Diencephalon (tissue), 1 donor: ENCODE measurements around the gene STX5. TPM values are rescaled to one million over a fixed set of nuclear protein-coding genes. Genes with fewer than 3 reads are reported as not detected.

Experiments
- small RNA-seq: library from RNA; depleted of rRNA; stranded (forward); fragments of <200 nt; gene quantifications from one replicate; pipeline ENCODE3, GENCODE V24; 2014
- total RNA-seq: library from RNA; depleted of rRNA; stranded (reverse); fragments of >200 nt; gene quantifications from one replicate; pipeline ENCODE4 v1.2.3, GENCODE V29; 2014

Gene STX5
- 27.2 TPM for total RNA-seq

DNA sequence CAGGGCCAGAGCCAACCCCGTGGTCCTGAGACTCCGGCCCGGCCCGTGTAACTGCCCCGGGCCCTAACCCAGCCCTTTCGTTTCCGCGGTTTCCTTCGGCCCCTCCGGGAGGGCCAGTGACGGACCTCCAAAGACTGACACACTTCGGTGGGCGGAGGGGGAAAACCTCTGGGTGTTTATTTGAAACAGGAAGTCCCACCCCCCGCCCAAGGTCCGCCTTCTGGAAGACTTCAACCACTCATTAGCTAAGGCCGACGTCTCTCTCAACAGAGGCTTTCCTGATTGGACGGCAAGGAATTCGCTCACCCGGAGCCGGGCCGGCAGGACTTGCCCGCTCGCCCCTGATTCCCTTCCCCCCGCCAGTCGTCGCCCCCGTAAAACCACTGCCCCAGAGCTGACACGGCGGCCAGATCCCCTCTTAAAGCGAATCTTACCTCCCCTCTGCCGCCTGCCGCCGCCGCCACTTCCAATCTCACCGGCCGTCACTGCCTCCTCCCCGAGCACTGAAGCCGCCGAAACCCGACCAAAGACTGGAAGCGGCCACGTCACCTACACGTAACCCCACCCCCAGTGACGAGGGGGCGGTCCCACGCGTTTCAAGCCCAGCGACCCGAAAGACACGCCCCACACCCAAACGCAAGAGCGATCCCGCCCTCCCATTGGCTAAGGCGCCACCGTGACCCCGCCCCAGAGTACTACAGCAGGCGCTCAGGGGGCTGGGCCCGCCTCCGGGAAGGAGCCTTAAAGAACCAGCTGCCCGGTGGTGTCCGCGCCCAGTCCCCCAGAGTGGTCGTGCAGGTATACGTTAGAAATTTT lies at the start of gene STX5:
Gene STX5 (minus strand): TSS at position 532 of the 816 bp plus-strand sequence. CDS start 808 bp downstream, outside the sequence.

GRCh38 chr11:62880803-62881578 lies 49.1 kb upstream of the STX5 start, which contains the start of gene SLC3A2:
TSS of gene SLC3A2 (plus strand) at chr11:62880896. CDS start at chr11:62881024, 128 bp downstream.

DNA sequence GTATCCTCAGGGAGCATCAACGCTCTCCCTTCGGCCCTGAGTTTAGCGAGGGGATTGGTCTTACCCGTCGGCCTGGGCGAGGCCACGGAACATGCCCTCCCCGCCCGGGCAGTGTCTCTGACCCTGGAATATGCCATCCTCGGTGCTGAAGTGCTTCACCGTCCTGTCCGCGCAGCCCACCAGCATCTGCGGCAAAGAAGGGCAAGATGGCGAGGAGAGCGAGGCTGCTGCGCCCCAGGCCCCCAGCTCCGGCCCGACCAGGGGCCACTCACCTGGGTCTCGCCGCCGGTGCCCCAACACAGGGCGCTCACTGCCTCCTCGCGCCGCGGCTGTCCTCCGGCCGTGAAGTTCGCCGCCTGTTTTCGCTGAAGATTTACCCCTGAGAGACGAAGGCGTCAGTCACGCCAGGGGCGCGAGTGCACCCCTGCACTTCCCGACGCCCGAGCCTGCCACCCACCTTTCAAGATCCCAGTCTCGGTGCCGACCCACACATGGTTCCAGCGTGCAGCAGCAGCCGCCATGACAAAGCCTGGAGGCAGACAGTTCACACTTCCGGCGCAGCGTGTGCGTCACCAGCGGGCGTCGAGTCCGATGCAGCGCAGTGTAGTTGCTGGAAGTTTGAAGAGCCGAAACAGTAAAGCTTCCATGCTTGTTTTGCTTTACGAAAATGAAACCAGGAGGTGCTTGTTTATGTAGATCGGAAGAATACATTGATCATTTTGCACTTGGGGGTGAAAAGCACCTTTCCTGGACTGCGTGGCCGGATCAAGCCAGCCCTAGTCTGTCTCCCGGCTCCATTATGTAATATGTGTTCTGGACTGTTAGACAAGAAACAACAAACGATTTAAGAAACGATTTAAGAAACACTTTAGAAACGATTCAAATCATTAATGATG lies 7.4 kb upstream of the STX5 start, which contains the start of gene WDR74:
Gene WDR74 (minus strand): TSS at position 541 of the 896 bp plus-strand sequence. CDS start 20 bp downstream, at position 521.

DNA sequence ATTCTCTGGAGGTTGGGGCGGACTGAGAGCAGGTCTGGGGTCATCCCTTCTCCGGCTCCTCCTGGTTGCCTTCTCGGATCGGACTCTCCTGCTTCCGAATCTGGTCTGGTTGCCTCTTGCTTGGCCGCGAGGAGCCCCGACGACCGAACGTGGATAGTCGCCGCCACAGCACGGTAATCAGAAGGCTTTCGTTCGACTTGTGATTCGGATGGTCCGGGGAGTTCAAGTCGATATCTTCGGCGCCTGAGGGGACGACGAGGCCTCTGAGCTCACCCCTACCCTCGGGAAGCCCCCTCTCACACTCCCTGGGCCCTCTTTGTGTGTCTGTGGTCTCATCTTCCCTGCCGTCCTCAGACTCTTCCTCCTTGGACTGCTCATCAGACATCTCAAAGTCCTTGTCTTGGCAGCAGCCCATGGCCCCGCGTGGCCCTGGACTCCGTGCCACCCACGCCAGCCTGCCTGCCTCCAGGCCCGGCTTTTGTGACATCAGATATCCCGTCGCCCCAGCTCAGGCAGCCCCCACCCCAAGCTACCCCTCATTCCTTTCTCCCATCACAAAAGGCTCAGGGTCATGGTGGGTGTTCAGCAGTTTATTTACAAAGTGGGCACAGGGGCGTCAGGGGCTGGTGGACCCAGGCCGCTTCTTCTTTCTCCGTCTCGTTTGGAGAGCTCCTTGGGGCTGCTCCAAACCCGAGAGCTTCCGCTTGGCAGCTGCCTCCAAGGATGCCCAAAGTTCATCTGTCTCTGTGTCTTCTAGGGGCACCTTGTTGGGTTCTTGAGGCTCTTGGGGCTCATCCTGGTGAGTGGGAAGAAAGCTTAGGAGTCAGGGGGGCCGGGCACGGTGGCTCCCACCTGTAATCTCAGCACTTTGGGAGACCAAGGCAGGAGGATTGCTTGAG lies 734 bp upstream of the STX5 start, which contains the start of gene TEX54:
Gene TEX54 (minus strand): TSS at position 506 of the 899 bp plus-strand sequence.

GRCh38 chr11:62805076-62805892 lies 26.6 kb downstream of the STX5 start, which contains the start of gene NXF1:
TSS of gene NXF1 (minus strand) at chr11:62805440. CDS start at chr11:62805356, 84 bp downstream.

GRCh38 chr11:62791501-62792201 lies 40.2 kb downstream of the STX5 start, which contains the start of gene TMEM223:
TSS of gene TMEM223 (minus strand) at chr11:62792006. CDS start at chr11:62791994, 12 bp downstream.

GRCh38 chr11:62787005-62787759 lies 44.7 kb downstream of the STX5 start, which contains the start of gene TMEM179B:
TSS of gene TMEM179B (plus strand) at chr11:62787402. CDS start at chr11:62787432, 30 bp downstream.

DNA sequence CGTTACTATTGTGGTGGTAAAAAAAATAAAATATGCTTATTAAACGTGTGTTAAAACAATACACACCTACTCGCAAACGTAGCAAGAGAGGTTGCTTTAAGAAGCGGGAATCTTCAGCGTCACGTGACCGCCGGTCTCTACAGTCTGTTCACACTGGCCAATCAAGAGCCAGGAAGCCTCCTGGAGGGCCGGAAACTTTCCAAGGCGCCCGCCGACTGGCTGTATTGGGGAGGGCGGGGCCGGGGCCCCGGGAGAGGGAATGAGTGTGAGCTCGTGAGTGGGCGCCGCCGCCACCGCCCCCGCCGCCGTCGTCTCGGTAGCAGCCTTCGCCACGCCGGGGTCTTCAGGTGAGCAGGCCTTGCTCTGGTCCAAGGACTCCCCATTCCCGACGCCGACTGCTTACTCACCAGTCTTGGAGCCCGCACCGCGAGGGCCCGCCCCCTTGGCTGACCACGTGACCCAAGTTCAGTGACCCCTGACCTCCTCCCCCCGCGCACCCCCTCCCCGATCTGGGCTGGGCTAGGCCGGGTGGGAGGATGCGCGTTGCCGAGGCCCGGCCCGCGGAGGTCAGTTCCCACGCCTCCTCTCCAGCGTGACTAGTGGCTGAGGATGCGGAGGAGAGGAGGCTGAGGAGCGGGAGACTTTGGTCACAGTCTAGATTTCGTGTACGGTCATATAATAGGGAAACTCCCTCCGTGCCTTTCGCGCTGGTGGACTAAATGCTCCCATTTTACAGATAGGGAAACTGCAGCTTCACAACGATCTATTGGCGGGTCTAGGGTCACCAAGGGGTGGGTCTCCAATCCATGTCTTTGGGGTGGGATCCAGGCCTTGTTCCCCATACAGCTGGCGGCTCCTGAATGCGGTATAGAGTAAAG lies 60.5 kb downstream of the STX5 start, which contains the start of gene TAF6L:
Gene TAF6L (plus strand): TSS at position 253 of the 878 bp plus-strand sequence. CDS start 4,388 bp downstream, outside the sequence.

Small RNAs within 50 kb of the gene (small RNA-seq; reads per million reads assigned to genes)
- 0.74 reads per million, percentile 70 among the genes with 10 or more reads in this experiment for gene MIR6514
- not detected for gene RF00099
- not detected for gene RNU6-118P
- gene SNORD22: not detected
- not detected for gene SNORD26
- not detected for gene SNORD27
- gene SNORD28: not detected
- gene SNORD30: 283 reads per million, percentile 98 among the genes with 10 or more reads in this experiment

Other genes starting within 250 kb of the STX5 start
- gene TUT1, start 240.5 kb downstream of the STX5 start, total RNA-seq: 6.0 TPM
- gene MTA2, start 230.2 kb downstream of the STX5 start, total RNA-seq: 86.3 TPM
- gene EML3, start 219.3 kb downstream of the STX5 start, total RNA-seq: 7.4 TPM
- 2.8 TPM for gene ROM1, start 218.8 kb downstream of the STX5 start, total RNA-seq
- gene B3GAT3, start 210.1 kb downstream of the STX5 start, total RNA-seq: 23.5 TPM
- gene GANAB, start 185.4 kb downstream of the STX5 start, total RNA-seq: 84.2 TPM
- 18.2 TPM for gene INTS5, start 178.7 kb downstream of the STX5 start, total RNA-seq
- 24.7 TPM for gene C11orf98, start 166.8 kb downstream of the STX5 start, total RNA-seq
- 6.0 TPM for gene CSKMT, start 166.7 kb downstream of the STX5 start, total RNA-seq
- gene UQCC3, start 160.4 kb downstream of the STX5 start, total RNA-seq: 5.5 TPM
- 3.9 TPM for gene LBHD1, start 159.8 kb downstream of the STX5 start, total RNA-seq
- gene UBXN1, start 153.0 kb downstream of the STX5 start, total RNA-seq: 53.3 TPM
- 0.46 TPM for gene LRRN4CL, start 142.5 kb downstream of the STX5 start, total RNA-seq
- 202 TPM for gene BSCL2, start 124.6 kb downstream of the STX5 start, total RNA-seq
- 99.7 TPM for gene GNG3, start 124.4 kb downstream of the STX5 start, total RNA-seq
- gene HNRNPUL2, start 104.6 kb downstream of the STX5 start, total RNA-seq: 30.7 TPM
- gene TTC9C, start 103.6 kb downstream of the STX5 start, total RNA-seq: 31.8 TPM
- 16.4 TPM for gene ZBTB3, start 77.9 kb downstream of the STX5 start, total RNA-seq
- gene POLR2G, start 70.5 kb downstream of the STX5 start, total RNA-seq: 59.7 TPM
- 11.3 TPM for gene TAF6L, start 60.7 kb downstream of the STX5 start, total RNA-seq
- 18.5 TPM for gene TMEM179B, start 44.6 kb downstream of the STX5 start, total RNA-seq
- 17.1 TPM for gene TMEM223, start 40.0 kb downstream of the STX5 start, total RNA-seq
- gene NXF1, start 26.6 kb downstream of the STX5 start, total RNA-seq: 15.9 TPM
- gene TEX54, start 790 bp upstream of the STX5 start, total RNA-seq: not detected
- 27.0 TPM for gene WDR74, start 7.5 kb upstream of the STX5 start, total RNA-seq
- gene SLC3A2, start 48.8 kb upstream of the STX5 start, total RNA-seq: 115 TPM
- 6.5 TPM for gene CHRM1, start 89.3 kb upstream of the STX5 start, total RNA-seq
- gene SLC22A6, start 152.9 kb upstream of the STX5 start, total RNA-seq: 5.8 TPM
- gene SLC22A8, start 183.8 kb upstream of the STX5 start, total RNA-seq: 1.2 TPM